GOT3 (cell line): ENCODE data around the gene IGFALS.

Source experiments
- DNase-seq: peaks from one replicate; lab custom pipeline; 2025; ENCODE audit warnings: mixed read lengths; lab: John Stamatoyannopoulos, UW

Gene IGFALS

DNA sequence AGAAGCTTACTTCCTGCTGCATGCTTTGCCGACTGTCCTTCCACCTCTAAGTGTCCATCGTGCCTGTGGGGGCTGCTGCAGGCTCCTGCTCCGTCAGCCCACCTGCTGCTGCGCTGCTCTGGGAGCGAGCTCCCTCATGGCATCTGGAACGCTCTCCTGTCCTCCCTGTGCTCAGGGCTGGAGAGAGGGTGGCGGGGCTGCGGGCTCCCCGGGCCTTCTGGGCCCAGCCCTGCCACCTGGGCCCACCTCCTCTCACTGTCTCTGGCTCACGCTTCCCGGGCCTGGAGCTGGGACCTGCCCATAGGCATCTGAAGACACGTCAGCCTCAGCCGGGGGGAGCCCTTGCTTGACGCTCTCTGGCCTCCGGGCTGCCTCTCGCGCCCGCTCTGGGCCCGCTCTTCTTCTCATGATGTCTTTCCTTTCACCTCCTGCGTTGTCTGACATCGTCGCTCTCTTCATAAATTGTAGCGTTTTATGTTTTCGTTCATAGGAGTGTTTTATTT lies 49.1 kb downstream of the IGFALS start:
- no peak for DNase-seq

DNA sequence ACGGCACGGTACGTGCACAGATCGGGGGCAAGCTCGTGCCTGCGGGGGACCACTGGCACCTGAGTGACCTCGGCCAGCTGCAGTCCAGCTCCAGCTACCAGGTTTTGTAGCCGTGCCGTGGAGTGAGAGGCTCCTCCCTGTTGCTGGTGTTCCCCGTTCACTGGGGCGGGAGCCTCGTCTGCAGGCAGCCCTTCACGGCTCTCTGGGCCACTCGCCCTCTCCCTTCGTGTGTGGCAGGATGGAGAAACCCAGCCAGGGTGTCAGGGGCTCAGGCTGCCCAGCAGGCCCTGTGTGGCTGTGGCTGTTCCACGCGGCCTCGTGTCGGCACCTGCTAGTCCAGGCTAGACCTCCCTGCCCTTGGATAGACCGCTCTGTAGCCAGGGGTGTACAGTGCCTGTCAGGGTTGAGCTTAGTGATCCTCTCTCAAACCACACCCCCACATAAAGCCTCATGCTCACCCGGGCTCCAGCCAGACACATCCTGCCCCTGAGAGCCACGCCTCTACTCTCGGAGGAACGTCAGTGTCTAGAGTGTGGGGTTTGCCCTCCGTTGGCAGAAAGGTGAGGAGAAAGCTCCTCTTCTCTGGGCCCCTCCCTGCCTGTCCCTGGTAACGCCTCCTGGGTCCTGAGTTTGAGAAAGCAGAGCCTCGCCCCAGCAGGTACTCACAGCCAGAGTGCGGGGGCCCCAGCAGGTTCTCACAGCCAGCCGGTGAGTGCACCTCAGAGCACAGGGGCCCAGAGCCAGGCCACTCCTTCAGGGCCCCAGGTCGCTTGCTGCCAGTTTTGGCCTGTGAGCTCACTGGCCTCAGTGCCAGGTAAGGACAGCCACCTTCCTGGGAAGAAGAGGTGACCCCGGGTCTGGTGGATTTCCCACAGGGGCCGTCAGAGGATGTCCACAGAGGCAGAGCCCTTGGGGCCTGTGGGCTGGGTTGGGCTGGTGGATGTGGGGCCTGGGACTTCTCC lies 49.8 kb downstream of the IGFALS start:
- DNase-seq = no peak

DNA sequence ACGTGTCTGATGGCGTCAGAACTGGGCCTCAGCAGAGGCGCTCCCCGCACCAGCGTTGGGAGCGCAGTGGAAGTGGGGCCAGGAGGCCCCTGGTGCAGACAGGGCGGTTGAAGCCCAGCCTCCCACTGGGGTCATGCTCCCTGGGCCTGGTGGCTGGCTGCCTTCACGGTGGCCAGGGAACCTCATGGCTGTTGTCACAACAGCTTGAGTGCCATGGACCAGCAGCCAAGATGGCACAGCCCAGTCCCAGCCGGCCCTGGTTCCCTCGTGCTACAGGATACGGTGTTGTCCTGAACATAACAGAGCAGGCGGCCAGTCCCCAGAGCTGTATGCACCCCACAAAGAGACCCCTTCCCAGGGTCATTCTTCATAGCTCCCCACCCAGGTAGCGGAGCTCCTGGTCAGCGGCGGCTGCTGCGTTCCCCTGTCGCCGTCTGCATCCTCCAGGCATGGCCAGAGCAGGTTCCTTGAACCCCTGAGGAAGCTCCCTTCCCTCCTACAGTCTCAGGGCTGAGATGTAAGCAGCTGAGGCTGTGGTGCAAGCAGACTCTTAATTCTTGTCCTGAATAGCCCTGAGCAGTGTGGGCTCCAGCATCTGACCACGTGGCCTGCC lies 51.8 kb downstream of the IGFALS start:
- DNase-seq = no peak

DNA sequence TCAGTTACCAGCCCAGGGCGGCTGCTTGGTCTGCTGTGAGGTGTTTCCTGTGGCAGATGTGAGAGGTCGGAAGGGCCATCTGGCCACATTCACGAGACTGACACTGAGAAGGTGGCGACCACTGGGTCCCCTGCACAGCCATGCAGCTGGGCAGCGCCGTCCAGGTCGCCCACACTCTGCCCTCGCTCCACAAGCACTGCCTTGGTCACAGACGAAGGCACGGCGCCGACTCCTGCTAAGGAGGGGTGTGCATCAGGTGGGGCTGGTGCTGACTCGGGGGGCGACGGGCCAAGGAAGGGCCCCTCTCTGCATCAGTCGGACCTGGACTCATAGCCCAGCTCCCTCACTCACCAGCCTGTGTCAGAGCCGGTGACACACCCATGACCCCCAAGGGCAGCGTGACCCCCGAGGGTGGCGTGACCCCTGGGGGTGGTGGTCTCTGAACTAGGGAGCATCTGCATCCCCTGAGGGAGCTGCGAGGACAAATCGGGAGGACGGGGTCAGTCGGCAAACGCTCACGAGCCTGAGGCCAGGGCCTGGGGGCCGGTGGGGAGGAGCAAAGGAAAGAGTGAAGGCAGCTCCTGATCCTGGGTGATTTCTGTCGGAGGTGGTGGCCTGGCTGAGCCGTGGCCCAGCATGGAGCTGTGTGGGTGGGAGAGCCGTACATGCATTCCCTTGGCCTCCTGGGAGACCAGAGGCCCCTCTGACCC lies 52.6 kb downstream of the IGFALS start:
- no peak for DNase-seq
